ENCODE data around the gene C16orf82.
"Not testable (repeated sequence)": the region's sequence is repeated elsewhere in the genome, so short reads cannot be mapped to it uniquely, and the experiment has no call there.

Gene C16orf82

GRCh38 chr16:27066668-27067537 lies at the start of gene C16orf82:
TSS of gene C16orf82 (plus strand) at chr16:27066927.
- DNase-seq, result no peak

GRCh38 chr16:27020031-27020430 lies 46.7 kb upstream of the C16orf82 start:
- DNase-seq, result no peak

GRCh38 chr16:27024010-27024409 lies 42.7 kb upstream of the C16orf82 start:
- DNase-seq, result no peak

- DNase-seq, result no peak
These were observed 41.1 kb upstream of the C16orf82 start for GRCh38 chr16:27025581-27025980.

GRCh38 chr16:27027971-27028370 lies 38.8 kb upstream of the C16orf82 start:
- DNase-seq, result no peak

- DNase-seq, result no peak
These were observed 38.1 kb upstream of the C16orf82 start for GRCh38 chr16:27028591-27029110.

GRCh38 chr16:27029525-27029924 lies 37.2 kb upstream of the C16orf82 start:
- DNase-seq, result no peak

- DNase-seq, result no peak
These were observed 33.3 kb upstream of the C16orf82 start for GRCh38 chr16:27033281-27033979.

- no peak for DNase-seq
These were observed 26.0 kb upstream of the C16orf82 start for GRCh38 chr16:27040732-27041131.

- DNase-seq, result no peak
These were observed 19.7 kb upstream of the C16orf82 start for GRCh38 chr16:27046958-27047518.

GRCh38 chr16:27048316-27048715 lies 18.4 kb upstream of the C16orf82 start:
- no peak for DNase-seq

- no peak for DNase-seq
These were observed 17.6 kb upstream of the C16orf82 start for GRCh38 chr16:27049117-27049516.

- DNase-seq, result no peak
These were observed 14.7 kb upstream of the C16orf82 start for GRCh38 chr16:27052007-27052406.

GRCh38 chr16:27053996-27054395 lies 12.7 kb upstream of the C16orf82 start:
- no peak for DNase-seq

GRCh38 chr16:27058299-27058698 lies 8.4 kb upstream of the C16orf82 start:
- DNase-seq, result no peak

- DNase-seq, result no peak
These were observed 4.0 kb downstream of the C16orf82 start for GRCh38 chr16:27070776-27071175.

- DNase-seq, result no peak
These were observed 7.0 kb downstream of the C16orf82 start for GRCh38 chr16:27073733-27074132.

GRCh38 chr16:27080895-27081294 lies 14.2 kb downstream of the C16orf82 start:
- DNase-seq, result no peak

GRCh38 chr16:27083861-27084261 lies 17.1 kb downstream of the C16orf82 start:
- DNase-seq, result no peak

GRCh38 chr16:27084307-27085028 lies 17.7 kb downstream of the C16orf82 start:
- DNase-seq, result no peak

- no peak for DNase-seq
These were observed 18.5 kb downstream of the C16orf82 start for GRCh38 chr16:27085182-27085581.

GRCh38 chr16:27086031-27086430 lies 19.3 kb downstream of the C16orf82 start:
- DNase-seq, result not testable (repeated sequence)

- DNase-seq, result no peak
These were observed 21.5 kb downstream of the C16orf82 start for GRCh38 chr16:27088216-27088615.

Measured in NK-92 treated with Interleukin-12 subunit alpha and Interleukin-12 subunit beta, amount 100 ng/mL, for 24 hours (cell line).